ENCODE measurements around the gene TCL1B. TPM values are rescaled to one million over a fixed set of nuclear protein-coding genes. Genes with fewer than 3 reads are reported as not detected.

TCL1B gene
- total RNA-seq = not detected

DNA sequence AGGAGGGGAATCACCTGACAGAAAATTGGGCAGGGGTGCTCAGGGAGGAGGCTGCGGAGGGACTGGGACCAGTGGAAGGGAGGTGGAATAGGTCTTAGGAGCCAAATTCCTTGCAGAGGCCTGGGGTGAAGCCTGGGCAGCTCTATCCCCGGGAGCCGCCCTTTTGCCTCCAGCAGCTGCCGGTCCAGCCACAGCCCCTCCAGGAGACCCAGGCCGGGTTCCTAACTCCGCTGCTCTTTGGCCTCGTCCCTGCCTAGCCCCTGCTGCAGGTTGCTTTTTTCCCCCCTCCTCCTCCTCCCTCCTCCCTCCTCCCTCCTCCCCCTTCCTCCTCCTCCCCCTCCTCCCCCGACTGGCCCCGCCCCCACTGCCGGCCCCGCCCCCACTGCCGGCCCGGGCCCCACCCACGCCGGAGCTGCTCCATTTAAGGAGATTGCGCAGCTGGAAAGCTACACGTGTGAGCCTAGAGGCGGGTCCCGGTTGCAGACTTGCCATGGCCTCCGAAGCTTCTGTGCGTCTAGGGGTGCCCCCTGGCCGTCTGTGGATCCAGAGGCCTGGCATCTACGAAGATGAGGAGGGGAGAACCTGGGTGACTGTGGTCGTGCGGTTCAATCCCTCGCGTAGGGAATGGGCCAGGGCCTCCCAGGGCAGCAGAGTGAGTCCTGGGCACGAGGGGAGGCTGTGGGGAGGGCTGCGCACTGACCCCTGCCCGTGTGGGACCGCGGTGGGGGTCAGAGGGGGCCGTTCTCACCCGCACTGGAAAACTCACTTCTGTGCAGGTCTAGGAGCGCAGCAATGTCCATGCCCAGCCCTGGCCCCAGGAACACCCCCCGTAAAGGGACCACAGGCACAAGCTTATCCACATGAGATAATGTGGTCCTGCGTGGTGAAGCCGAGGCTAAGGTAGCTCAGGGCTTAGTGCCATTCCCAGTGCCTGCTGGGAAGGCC lies at the start of gene TCL1B:
Gene TCL1B, plus strand, starts transcription at position 449 of the 945 bp plus-strand sequence. Its CDS starts 42 bp downstream, at position 491.
- H3K27ac ChIP-seq = no peak within 1 kb of the TSS
- H3K9me3 ChIP-seq = no peaks in the 10 kb centered on the region
- TF ChIP-seq CTCF (IDR thresholded peaks at IDR 0.05) (no peak), POLR2A (IDR thresholded peaks at IDR 0.05) (no peak)
- H3K36me3 ChIP-seq (replicated peaks in 1 of 2; ENCODE audit: insufficient read depth in 1 of 2, low read depth in 2 of 2) = no peaks in the 10 kb centered on the region
- DNase-seq (no peak), ATAC-seq (no peak)
- H3K27me3 ChIP-seq = no peaks in the 10 kb centered on the region
- 70% methylated on average over 30 to 31 of the region's 38 CpGs for WGBS, 2 donors
- no peaks in the 10 kb centered on the region for H3K4me1 ChIP-seq
- H3K4me3 ChIP-seq = no peak within 1 kb of the TSS
- intact Hi-C loops (cut with DNase I) = no loop called here

DNA sequence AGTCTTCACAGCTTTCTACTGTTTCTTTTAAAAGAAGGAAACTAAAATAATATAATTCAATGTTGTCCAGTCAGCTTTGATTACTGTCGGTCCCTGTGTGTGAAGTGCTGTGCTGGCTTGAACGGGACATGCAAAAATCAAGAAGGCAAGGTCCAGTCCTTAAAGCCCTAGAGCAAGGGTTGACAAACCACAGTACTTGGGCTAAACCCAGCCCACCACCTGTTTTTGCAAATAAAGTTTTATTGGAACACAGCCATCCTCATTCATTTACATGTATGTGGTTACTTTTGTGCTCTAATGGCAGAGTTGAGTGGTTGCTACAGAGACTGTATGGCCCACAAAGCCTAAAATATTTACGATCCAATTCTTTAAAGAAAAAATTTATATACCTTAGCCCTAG lies 41.2 kb upstream of the TCL1B start:
- no peaks in the 10 kb centered on the region for H3K36me3 ChIP-seq (replicated peaks in 1 of 2; ENCODE audit: insufficient read depth in 1 of 2, low read depth in 2 of 2)
- no peaks in the 10 kb centered on the region for H3K9me3 ChIP-seq
- no peaks in the 10 kb centered on the region for H3K4me1 ChIP-seq
- TF ChIP-seq CTCF (IDR thresholded peaks at IDR 0.05) (no peak), POLR2A (IDR thresholded peaks at IDR 0.05) (no peak)
- no peaks in the 10 kb centered on the region for H3K27me3 ChIP-seq
- 89 to 91% methylated on average over 3 of the region's 3 CpGs for WGBS, 2 donors
- ATAC-seq (no peak), DNase-seq (no peak)
- intact Hi-C loops (cut with DNase I) = no loop called here
- H3K4me3 ChIP-seq = no peak overlapping the region
- H3K27ac ChIP-seq = no peak overlapping the region

DNA sequence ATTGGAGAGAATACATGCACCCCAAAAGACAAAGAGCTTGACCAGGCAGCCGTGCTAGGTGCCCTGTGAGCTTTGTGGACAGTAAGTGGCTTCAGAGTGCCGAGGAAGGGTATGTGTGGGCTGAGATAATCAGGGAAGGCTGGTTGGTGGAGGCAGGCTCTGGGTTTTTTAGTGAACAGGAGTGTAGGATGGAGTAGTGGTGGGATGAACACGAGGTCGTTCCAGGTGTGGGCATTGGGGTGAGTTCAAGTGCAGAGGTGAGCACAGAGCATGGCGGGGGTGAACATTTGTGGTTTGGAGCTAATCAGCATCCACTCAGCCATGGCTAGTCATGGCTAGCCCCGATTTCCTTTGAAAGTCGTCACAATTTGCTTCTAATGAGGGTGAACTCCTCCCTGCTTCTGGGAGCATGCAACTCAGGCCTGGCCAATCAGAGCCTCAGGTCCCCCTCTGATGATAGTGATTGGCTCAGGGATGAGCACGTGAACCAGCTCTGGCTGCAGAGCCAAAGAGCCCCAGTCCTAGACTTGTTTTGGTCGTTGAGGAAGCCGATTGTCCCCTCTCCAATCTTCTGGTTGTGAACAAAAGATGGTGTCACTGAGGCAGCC lies 40.7 kb upstream of the TCL1B start:
- 83 to 85% methylated on average over 10 of the region's 10 CpGs for WGBS, 2 donors
- Histone ChIP-seq H3K4me1 (no peaks in the 10 kb centered on the region), H3K27me3 (no peaks in the 10 kb centered on the region), H3K36me3 (replicated peaks in 1 of 2; ENCODE audit: insufficient read depth in 1 of 2, low read depth in 2 of 2) (no peaks in the 10 kb centered on the region), H3K9me3 (no peaks in the 10 kb centered on the region), H3K27ac (no peak overlapping the region), H3K4me3 (no peak overlapping the region)
- intact Hi-C loops (cut with DNase I) = no loop called here
- no peak for ATAC-seq
- DNase-seq = no peak
- no peak for TF ChIP-seq POLR2A (IDR thresholded peaks at IDR 0.05)
- no peak for TF ChIP-seq CTCF (IDR thresholded peaks at IDR 0.05)

- WGBS, 2 donors = 64 to 67% methylated on average over 3 of the region's 3 CpGs
These were observed 38.3 kb upstream of the TCL1B start for GRCh38 chr14:95647926-95648325.

More at GRCh38 chr14:95647926-95648325, 38.3 kb upstream of the TCL1B start:
- no peak overlapping the region for H3K4me3 ChIP-seq
- intact Hi-C loops (cut with DNase I) = no loop called here
- DNase-seq = no peak
- H3K9me3 ChIP-seq = no peaks in the 10 kb centered on the region
- H3K27me3 ChIP-seq = no peaks in the 10 kb centered on the region
- no peak overlapping the region for H3K27ac ChIP-seq
- no peak for ATAC-seq
- peaks cover 9% of the 10 kb centered on the region for H3K4me1 ChIP-seq
- no peak for TF ChIP-seq POLR2A (IDR thresholded peaks at IDR 0.05)
- TF ChIP-seq CTCF (IDR thresholded peaks at IDR 0.05) = no peak
- no peaks in the 10 kb centered on the region for H3K36me3 ChIP-seq (replicated peaks in 1 of 2; ENCODE audit: insufficient read depth in 1 of 2, low read depth in 2 of 2)

All from body of pancreas (tissue), 4 donors.